HG03025 (cell line): ENCODE data around the gene LRFN4.

ENCODE experiments used
- ATAC-seq: cut with Tn5 transposase; IDR thresholded peaks from one replicate; pipeline ENCODE4 v1.9.1; 2021; ENCODE audit warnings: mild to moderate bottlenecking, moderate library complexity; ENCODE audit not compliant: unreplicated experiment, low FRiP score

Gene LRFN4

GRCh38 chr11:66885469-66885868 is 28.6 kb downstream of the LRFN4 start:
- no peak for ATAC-seq

GRCh38 chr11:66885950-66886440 is 29.1 kb downstream of the LRFN4 start:
- ATAC-seq, result no peak

GRCh38 chr11:66886671-66887221 is 29.9 kb downstream of the LRFN4 start:
- ATAC-seq, result no peak

- ATAC-seq, result no peak
Measured at GRCh38 chr11:66887526-66887925, 30.7 kb downstream of the LRFN4 start.

- ATAC-seq, result no peak
Measured at GRCh38 chr11:66888282-66888681, 31.4 kb downstream of the LRFN4 start.

- ATAC-seq, result no peak
Measured at GRCh38 chr11:66889960-66890359, 33.1 kb downstream of the LRFN4 start.

GRCh38 chr11:66891851-66892660 is 35.2 kb downstream of the LRFN4 start:
- ATAC-seq, result no peak

GRCh38 chr11:66892911-66893310 is 36.0 kb downstream of the LRFN4 start:
- no peak for ATAC-seq

- no peak for ATAC-seq
Measured at GRCh38 chr11:66894141-66894540, 37.3 kb downstream of the LRFN4 start.

- no peak for ATAC-seq
Measured at GRCh38 chr11:66901964-66902390, 45.1 kb downstream of the LRFN4 start.

GRCh38 chr11:66902486-66903177 is 45.8 kb downstream of the LRFN4 start:
- no peak for ATAC-seq

- ATAC-seq, result no peak
Measured at GRCh38 chr11:66904055-66904454, 47.2 kb downstream of the LRFN4 start.

- ATAC-seq, result no peak
Measured at GRCh38 chr11:66904561-66904960, 47.7 kb downstream of the LRFN4 start.

- ATAC-seq, result no peak
Measured at GRCh38 chr11:66904981-66905521, 48.2 kb downstream of the LRFN4 start.

GRCh38 chr11:66905631-66906030 is 48.8 kb downstream of the LRFN4 start:
- no peak for ATAC-seq

- ATAC-seq, result no peak
Measured at GRCh38 chr11:66906061-66906733, 49.3 kb downstream of the LRFN4 start.

- no peak for ATAC-seq
Measured at GRCh38 chr11:66907751-66908630, 51.1 kb downstream of the LRFN4 start.

GRCh38 chr11:66909181-66909580 is 52.3 kb downstream of the LRFN4 start:
- no peak for ATAC-seq

- no peak for ATAC-seq
Measured at GRCh38 chr11:66910016-66910415, 53.2 kb downstream of the LRFN4 start.
